Endothelial cell of umbilical vein (primary cell): ENCODE data around the gene ARSD. TPM values are rescaled to one million over a fixed set of nuclear protein-coding genes. Genes with fewer than 3 reads are reported as not detected.

Experiments
- BruUV-seq: library from RNA; stranded (reverse); fragments of 400-500 nt; replicated peaks from 2 replicates; lab custom pipeline; 2021; lab: Mats Ljungman, UMichigan
- CTCF ChIA-PET: fragments of 300-600, 350-600 bp; sonication (Branson Sonifier 250); formaldehyde crosslinking; loops from one replicate; lab custom pipeline; 2021; ENCODE audit warnings: antibody characterized with exemption, inconsistent platforms; lab: Charles Lee
- POLR2A ChIA-PET: fragments of 300-600, 350-600 bp; sonication (Branson Sonifier 250); formaldehyde crosslinking; loops from one replicate; lab custom pipeline; 2021; ENCODE audit warnings: antibody characterized with exemption, inconsistent platforms; lab: Charles Lee
- DNase-seq: peaks from one replicate; pipeline ENCODE4 v3.0.0-alpha.2; 2011; ENCODE audit warnings: low read depth, low spot score
- FAIRE-seq: peaks from 2 replicates; lab custom pipeline; 2011; peaks lifted over from hg19 to GRCh38; lab: Jason Lieb, UNC
- H2AFZ ChIP-seq: 2 replicates; pipeline ENCODE4 v1.6.0; 2012; ENCODE audit warnings: low read depth, low read length, control low read depth, inconsistent platforms
- H3K27ac ChIP-seq: 2 replicates; pipeline ENCODE4 v1.5.1; 2011; ENCODE audit warnings: low read depth, mild to moderate bottlenecking, control low read depth, low read length, moderate library complexity; ENCODE audit not compliant: insufficient read depth
- H3K27me3 ChIP-seq, 2 experiments: 2 replicates each; pipeline versions ENCODE4 v1.6.0 to v1.6.1; 2011; ENCODE audit warnings: low read length in 2 of 2, mixed read lengths in 1 of 2; ENCODE audit not compliant: control insufficient read depth in 2 of 2, insufficient read depth in 2 of 2
- H3K36me3 ChIP-seq, 2 experiments: 2 replicates in 1 of 2; 3 replicates in 1 of 2; pipeline ENCODE4 v1.5.1; 2011; ENCODE audit warnings: low read length in 2 of 2, mild to moderate bottlenecking in 1 of 2, moderate library complexity in 1 of 2; ENCODE audit not compliant: control insufficient read depth in 2 of 2, insufficient read depth in 2 of 2; ENCODE audit errors: extremely low read depth in 1 of 2
- H3K4me1 ChIP-seq: 3 replicates; pipeline ENCODE4 v1.5.1; 2011; ENCODE audit warnings: mild to moderate bottlenecking, low read length; ENCODE audit not compliant: control insufficient read depth, insufficient read depth; ENCODE audit errors: extremely low read depth
- H3K4me2 ChIP-seq: 2 replicates; pipeline ENCODE4 v1.6.1; 2011; ENCODE audit warnings: low read length, control low read depth, mixed read lengths; ENCODE audit not compliant: insufficient read depth
- H3K4me3 ChIP-seq, 3 experiments: fragments of 200-600 bp in 1 of 3; sonication (generic), shearing (Covaris generic) in 1 of 3; replicated peaks in 1 of 3; 2 replicates each; pipeline ENCODE4 v1.5.1; 2011 to 2016; ENCODE audit warnings: control low read depth in 3 of 3, low read length in 3 of 3, mild to moderate bottlenecking in 2 of 3, inconsistent platforms in 1 of 3, low read depth in 1 of 3, moderate library complexity in 1 of 3; ENCODE audit not compliant: insufficient read depth in 1 of 3
- H3K79me2 ChIP-seq: 2 replicates; pipeline ENCODE4 v1.6.0; 2012; ENCODE audit warnings: low read length, inconsistent platforms; ENCODE audit not compliant: control insufficient read depth, insufficient read depth
- H3K9ac ChIP-seq: replicated peaks from 2 replicates; pipeline ENCODE3; 2011; ENCODE audit warnings: low read length, control low read depth; ENCODE audit not compliant: insufficient read depth; ENCODE audit errors: extremely low read depth
- H3K9me1 ChIP-seq: replicated peaks from 3 replicates; pipeline ENCODE4 v1.6.0; 2011; ENCODE audit warnings: mild to moderate bottlenecking, low read length; ENCODE audit not compliant: control insufficient read depth, insufficient read depth; ENCODE audit errors: extremely low read depth
- H3K9me3 ChIP-seq: replicated peaks from 2 replicates; pipeline ENCODE4 v1.5.1; 2012; ENCODE audit warnings: low read length, inconsistent platforms; ENCODE audit not compliant: control insufficient read depth, insufficient read depth
- H4K20me1 ChIP-seq: replicated peaks from 2 replicates; pipeline ENCODE3; 2011; ENCODE audit warnings: mild to moderate bottlenecking, low read length; ENCODE audit not compliant: control insufficient read depth, insufficient read depth; ENCODE audit errors: extremely low read depth
- CTCF ChIP-seq, 2 donors: IDR thresholded peaks; 1 replicate in 1 of 2; 2 replicates in 1 of 2; pipeline ENCODE4 v1.5.1; 2011; ENCODE audit warnings: low read length in 2 of 2, mild to moderate bottlenecking in 2 of 2, moderate library complexity in 2 of 2, control low read depth in 1 of 2, inconsistent platforms in 1 of 2, low read depth in 1 of 2; ENCODE audit not compliant: insufficient read depth in 1 of 2; ENCODE audit errors: extremely low read depth in 1 of 2
- EZH2 ChIP-seq: IDR thresholded peaks from 2 replicates; pipeline ENCODE4 v1.6.1; 2012; ENCODE audit warnings: borderline replicate concordance, low read depth, mild to moderate bottlenecking, moderate library complexity, low read length, inconsistent platforms; ENCODE audit not compliant: severe bottlenecking
- FOS ChIP-seq: IDR thresholded peaks from 2 replicates; pipeline ENCODE4 v1.6.1; 2011; ENCODE audit warnings: mild to moderate bottlenecking, low read length, moderate library complexity, borderline replicate concordance; ENCODE audit not compliant: insufficient read depth
- GATA2 ChIP-seq: IDR thresholded peaks from 2 replicates; pipeline ENCODE4 v1.7.0; 2011; ENCODE audit warnings: low read depth, mild to moderate bottlenecking, moderate library complexity, mixed read lengths, low read length; ENCODE audit not compliant: insufficient read length, insufficient read depth
- JUN ChIP-seq: IDR thresholded peaks from 2 replicates; pipeline ENCODE4 v1.6.1; 2011; ENCODE audit warnings: borderline replicate concordance, low read depth; ENCODE audit not compliant: insufficient read length, insufficient read depth
- MAX ChIP-seq: IDR thresholded peaks from 2 replicates; pipeline ENCODE4 v1.6.1; 2011; ENCODE audit not compliant: insufficient read depth, insufficient read length
- MYC ChIP-seq: IDR thresholded peaks from one replicate; pipeline ENCODE4 v1.6.1; 2011; ENCODE audit warnings: mild to moderate bottlenecking, low read depth, low read length
- POLR2A ChIP-seq: IDR thresholded peaks from 2 replicates; pipeline ENCODE4 v1.6.1; 2012; ENCODE audit warnings: low read depth, mild to moderate bottlenecking, control low read depth, low read length
- POLR2AphosphoS5 ChIP-seq: IDR thresholded peaks from 2 replicates; pipeline ENCODE4 v1.6.1; 2012; ENCODE audit warnings: low read depth, mild to moderate bottlenecking, control low read depth, low read length, moderate library complexity; ENCODE audit not compliant: insufficient read depth
- dilution Hi-C: fragments of 300-500 bp; cut with MboI; formaldehyde crosslinking; loops from one replicate; pipeline ENCODE4 v1.15.0; 2019; ENCODE audit warnings: low sequenced_read_pairs; ENCODE audit not compliant: extremely low pct_ligation_motif_present
- intact Hi-C: fragments of 100-400 bp; cut with micrococcal nuclease; formaldehyde crosslinking; loops from one replicate; pipeline ENCODE4 v1.10.0; 2022
- polyA plus RNA-seq, 4 experiments: library from polyadenylated mRNA; depleted of rRNA in 3 of 4; stranded (reverse) in 3 of 4; unstranded in 1 of 4; fragments of >200 nt; gene quantifications; 2 replicates each; pipeline versions ENCODE4 v1.2.1 to v1.2.3, GENCODE V29; 2011 to 2012; ENCODE audit warnings: missing spikeins in 1 of 4
- total RNA-seq: library from RNA; stranded (reverse); gene quantifications from 2 replicates; pipeline ENCODE4 v1.2.3, GENCODE V29; 2021

ARSD gene
- total and polyA plus RNA-seq, 2 donors (not counting 3 experiments of a cell fraction or from before 2014, with no cell fraction given), result 15.5 to 18.6 TPM

DNA sequence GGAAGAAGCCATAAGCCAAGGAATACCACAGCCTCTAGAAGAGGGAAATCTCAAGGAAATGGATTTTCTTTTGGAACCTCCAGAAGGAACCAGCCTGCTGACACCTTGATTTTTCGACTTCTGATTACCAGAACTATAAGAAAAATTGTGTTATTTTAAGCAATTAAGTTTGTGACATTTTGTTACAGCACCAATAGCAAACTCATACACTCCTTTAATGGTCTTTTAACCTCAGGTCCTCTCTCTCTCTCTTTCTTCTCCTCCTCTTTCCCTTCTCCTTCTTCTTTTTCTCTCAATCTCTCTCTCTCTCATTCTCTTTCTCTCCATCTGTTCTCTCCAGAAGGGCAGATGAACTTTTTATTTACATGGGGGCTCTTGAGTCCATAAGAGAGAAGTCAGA, 26.3 kb downstream of the ARSD start:
- H4K20me1 ChIP-seq, result no peaks in the 10 kb centered on the region
- POLR2A ChIA-PET, result no interaction called here
- DNase-seq (no peak), FAIRE-seq (no peak)
- no peaks in the 10 kb centered on the region for H3K36me3 ChIP-seq
- CTCF ChIA-PET, result no interaction called here
- peaks cover under 1% of the 10 kb centered on the region for H3K4me1 ChIP-seq
- no peak overlapping the region for H3K9ac ChIP-seq
- H3K9me1 ChIP-seq, result no peaks in the 10 kb centered on the region
- H3K4me3 ChIP-seq, result no peak overlapping the region
- H3K79me2 ChIP-seq, result no peaks in the 10 kb centered on the region
- no peak overlapping the region for H3K4me2 ChIP-seq
- BruUV-seq, result no TSS peak
- no peak overlapping the region for H2AFZ ChIP-seq
- H3K27ac ChIP-seq, result no peak overlapping the region
- no peaks in the 10 kb centered on the region for H3K27me3 ChIP-seq
- TF ChIP-seq MAX (no peak), EZH2 (no peak), CTCF (IDR thresholded peaks at IDR 0.05; ENCODE audit: extremely low read depth in 1 of 2, insufficient read depth in 1 of 2, low read depth in 1 of 2, low read length in 2 of 2) (no peak), POLR2A (no peak), GATA2 (no peak), POLR2AphosphoS5 (no peak), JUN (no peak), FOS (no peak), MYC (no peak)
- intact Hi-C loops, result no loop called here
- dilution Hi-C loops, result no loop called here
- no peaks in the 10 kb centered on the region for H3K9me3 ChIP-seq
